Measurements from ENCODE around the gene PSMB10.

GRCh38 chr16:67914758-67915495 is 21.7 kb downstream of the PSMB10 start:
- TF ChIP-seq, protein P1, sequence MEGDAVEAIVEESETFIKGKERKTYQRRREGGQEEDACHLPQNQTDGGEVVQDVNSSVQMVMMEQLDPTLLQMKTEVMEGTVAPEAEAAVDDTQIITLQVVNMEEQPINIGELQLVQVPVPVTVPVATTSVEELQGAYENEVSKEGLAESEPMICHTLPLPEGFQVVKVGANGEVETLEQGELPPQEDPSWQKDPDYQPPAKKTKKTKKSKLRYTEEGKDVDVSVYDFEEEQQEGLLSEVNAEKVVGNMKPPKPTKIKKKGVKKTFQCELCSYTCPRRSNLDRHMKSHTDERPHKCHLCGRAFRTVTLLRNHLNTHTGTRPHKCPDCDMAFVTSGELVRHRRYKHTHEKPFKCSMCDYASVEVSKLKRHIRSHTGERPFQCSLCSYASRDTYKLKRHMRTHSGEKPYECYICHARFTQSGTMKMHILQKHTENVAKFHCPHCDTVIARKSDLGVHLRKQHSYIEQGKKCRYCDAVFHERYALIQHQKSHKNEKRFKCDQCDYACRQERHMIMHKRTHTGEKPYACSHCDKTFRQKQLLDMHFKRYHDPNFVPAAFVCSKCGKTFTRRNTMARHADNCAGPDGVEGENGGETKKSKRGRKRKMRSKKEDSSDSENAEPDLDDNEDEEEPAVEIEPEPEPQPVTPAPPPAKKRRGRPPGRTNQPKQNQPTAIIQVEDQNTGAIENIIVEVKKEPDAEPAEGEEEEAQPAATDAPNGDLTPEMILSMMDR (IDR thresholded peaks at IDR 0.05; ENCODE audit: insufficient read depth, low read length, poor library complexity, severe bottlenecking), result no peak
- no peak for TF ChIP-seq EZH2phosphoT487 (conservative IDR thresholded peaks at IDR 0.05; ENCODE audit: low read length)

Measured in SU-DHL-6 (cell line).